ENCODE measurements around the gene PIEZO2.
A peak's percentile ranks its signal among the peaks of the same experiment; 100 is the strongest.
"Not testable (repeated sequence)": the region's sequence is repeated elsewhere in the genome, so short reads cannot be mapped to it uniquely, and the experiment has no call there.

Gene PIEZO2

GRCh38 chr18:10923551-10924070, 225.8 kb downstream of the PIEZO2 start:
- no peak for DNase-seq

- DNase-seq, result no peak
These were observed 226.2 kb downstream of the PIEZO2 start for GRCh38 chr18:10923141-10923540.

GRCh38 chr18:10922712-10923111, 226.7 kb downstream of the PIEZO2 start:
- not testable (repeated sequence) for DNase-seq

GRCh38 chr18:10920309-10920708, 229.1 kb downstream of the PIEZO2 start:
- not testable (repeated sequence) for DNase-seq

- no peak for DNase-seq
These were observed 229.5 kb downstream of the PIEZO2 start for GRCh38 chr18:10919851-10920250.

GRCh38 chr18:10916865-10917264, 232.5 kb downstream of the PIEZO2 start:
- DNase-seq, result no peak

- no peak for DNase-seq
These were observed 233.0 kb downstream of the PIEZO2 start for GRCh38 chr18:10916387-10916786.

GRCh38 chr18:10915748-10916147, 233.6 kb downstream of the PIEZO2 start:
- not testable (repeated sequence) for DNase-seq

GRCh38 chr18:10914610-10915009, 234.8 kb downstream of the PIEZO2 start:
- not testable (repeated sequence) for DNase-seq

GRCh38 chr18:10913919-10914318, 235.4 kb downstream of the PIEZO2 start:
- DNase-seq, result no peak

- no peak for DNase-seq
These were observed 236.4 kb downstream of the PIEZO2 start for GRCh38 chr18:10912790-10913545.

- no peak for DNase-seq
These were observed 239.6 kb downstream of the PIEZO2 start for GRCh38 chr18:10909724-10910123.

- DNase-seq, result no peak
These were observed 240.6 kb downstream of the PIEZO2 start for GRCh38 chr18:10908760-10909159.

- DNase-seq, result no peak
These were observed 241.6 kb downstream of the PIEZO2 start for GRCh38 chr18:10907749-10908148.

GRCh38 chr18:10901329-10901728, 248.0 kb downstream of the PIEZO2 start:
- DNase-seq, result no peak

GRCh38 chr18:10900435-10900834, 248.9 kb downstream of the PIEZO2 start:
- DNase-seq, result no peak

- no peak for DNase-seq
These were observed 249.9 kb downstream of the PIEZO2 start for GRCh38 chr18:10899481-10899880.

GRCh38 chr18:10898417-10898974, 250.9 kb downstream of the PIEZO2 start:
- no peak for DNase-seq

GRCh38 chr18:10896851-10897250, 252.5 kb downstream of the PIEZO2 start:
- DNase-seq, result no peak

- no peak for DNase-seq
These were observed 253.4 kb downstream of the PIEZO2 start for GRCh38 chr18:10895976-10896375.

- no peak for DNase-seq
These were observed 254.9 kb downstream of the PIEZO2 start for GRCh38 chr18:10894501-10894900.

- DNase-seq, result no peak
These were observed 255.6 kb downstream of the PIEZO2 start for GRCh38 chr18:10893761-10894160.

- peak; percentile 21 for DNase-seq
These were observed 256.2 kb downstream of the PIEZO2 start for GRCh38 chr18:10893196-10893595.

GRCh38 chr18:10892786-10893185, 256.6 kb downstream of the PIEZO2 start:
- no peak for DNase-seq

- no peak for DNase-seq
These were observed 259.3 kb downstream of the PIEZO2 start for GRCh38 chr18:10890022-10890421.

Data from NCI-H1417 treated with DMSO at 0.1 percent for 48 hours (cell line).